ENCODE measurements around the gene B3GNT4. TPM values are rescaled to one million over a fixed set of nuclear protein-coding genes. Genes with fewer than 3 reads are reported as not detected.

The B3GNT4 gene
- total RNA-seq, 2 experiments from 2014 or later, result not detected

DNA sequence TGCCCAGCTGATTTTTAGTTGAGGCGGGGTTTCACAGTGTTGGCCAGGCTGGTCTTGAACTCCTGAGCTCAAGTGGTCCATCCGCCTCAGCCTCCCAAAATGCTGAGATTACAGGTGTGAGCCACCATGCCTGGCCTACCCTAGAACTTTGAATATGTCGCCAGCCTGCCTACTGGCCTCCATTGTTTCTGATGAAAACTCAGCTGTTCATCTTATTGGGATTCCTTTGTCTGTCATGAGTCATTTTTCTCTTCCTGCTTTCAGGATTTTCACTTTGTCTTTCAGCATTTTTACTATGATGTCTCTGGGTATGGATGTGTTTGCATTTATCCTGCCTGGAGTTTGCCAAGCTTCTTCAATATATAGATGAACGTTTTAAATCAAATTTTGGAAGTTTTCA lies 8.1 kb upstream of the B3GNT4 start:
- Histone ChIP-seq H2AFZ (ENCODE audit: low read length) (no peak overlapping the region), H3K4me3 (ENCODE audit: low read depth, low read length, poor library complexity, severe bottlenecking) (no peak overlapping the region), H3K4me1 (ENCODE audit: insufficient read depth, low read length, poor library complexity, severe bottlenecking) (peaks cover 4% of the 10 kb centered on the region), H3K27ac (ENCODE audit: low read depth, low read length, poor library complexity, severe bottlenecking) (no peak overlapping the region), H3K4me2 (ENCODE audit: low read length) (no peak overlapping the region), H4K20me1 (ENCODE audit: insufficient read depth, low read length) (no peaks in the 10 kb centered on the region), H3K9me2 (ENCODE audit: insufficient read depth, low read length) (no peaks in the 10 kb centered on the region), H3K36me3 (ENCODE audit: insufficient read depth, low read length) (no peaks in the 10 kb centered on the region), H3K9me3 (ENCODE audit: low read length) (no peaks in the 10 kb centered on the region), H3K79me2 (ENCODE audit: insufficient read depth, low read depth, low read length) (no peaks in the 10 kb centered on the region)
- intact Hi-C loops (cut with micrococcal nuclease; ENCODE audit: unreplicated experiment), result no loop called here
- DNase-seq (ENCODE audit: low spot score), result no peak
- ChIA-PET CTCF (ENCODE audit: unreplicated experiment) (no interaction called here), POLR2A (no interaction called here)
- BruUV-seq (replicated peaks), result no TSS peak
- TF ChIP-seq, protein P1, sequence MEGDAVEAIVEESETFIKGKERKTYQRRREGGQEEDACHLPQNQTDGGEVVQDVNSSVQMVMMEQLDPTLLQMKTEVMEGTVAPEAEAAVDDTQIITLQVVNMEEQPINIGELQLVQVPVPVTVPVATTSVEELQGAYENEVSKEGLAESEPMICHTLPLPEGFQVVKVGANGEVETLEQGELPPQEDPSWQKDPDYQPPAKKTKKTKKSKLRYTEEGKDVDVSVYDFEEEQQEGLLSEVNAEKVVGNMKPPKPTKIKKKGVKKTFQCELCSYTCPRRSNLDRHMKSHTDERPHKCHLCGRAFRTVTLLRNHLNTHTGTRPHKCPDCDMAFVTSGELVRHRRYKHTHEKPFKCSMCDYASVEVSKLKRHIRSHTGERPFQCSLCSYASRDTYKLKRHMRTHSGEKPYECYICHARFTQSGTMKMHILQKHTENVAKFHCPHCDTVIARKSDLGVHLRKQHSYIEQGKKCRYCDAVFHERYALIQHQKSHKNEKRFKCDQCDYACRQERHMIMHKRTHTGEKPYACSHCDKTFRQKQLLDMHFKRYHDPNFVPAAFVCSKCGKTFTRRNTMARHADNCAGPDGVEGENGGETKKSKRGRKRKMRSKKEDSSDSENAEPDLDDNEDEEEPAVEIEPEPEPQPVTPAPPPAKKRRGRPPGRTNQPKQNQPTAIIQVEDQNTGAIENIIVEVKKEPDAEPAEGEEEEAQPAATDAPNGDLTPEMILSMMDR (conservative IDR thresholded peaks at IDR 0.05; ENCODE audit: low read length), result no peak
- no peak for TF ChIP-seq EZH2phosphoT487 (IDR thresholded peaks at IDR 0.05; ENCODE audit: borderline replicate concordance, low read depth, low read length)

DNA sequence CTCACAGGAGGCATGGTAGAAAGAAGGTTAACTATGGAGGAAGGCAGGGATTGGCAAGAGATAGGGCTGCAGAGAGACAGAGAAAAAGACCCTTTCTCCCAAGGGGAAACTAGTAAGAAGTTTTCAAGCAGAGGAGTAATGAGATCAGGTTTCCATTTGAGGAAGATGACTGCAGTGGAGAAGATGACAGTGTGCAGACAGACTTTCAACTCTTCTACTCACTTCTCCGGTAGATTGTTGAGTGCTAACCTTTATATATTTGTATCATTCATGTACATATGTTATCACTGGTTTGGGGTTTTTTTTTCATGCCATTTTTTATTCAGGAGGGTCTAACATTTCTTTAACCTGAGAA lies 5.9 kb upstream of the B3GNT4 start:
- DNase-seq (ENCODE audit: low spot score), result no peak
- no peaks in the 10 kb centered on the region for H4K20me1 ChIP-seq (ENCODE audit: insufficient read depth, low read length)
- TF ChIP-seq, protein P1 (conservative IDR thresholded peaks at IDR 0.05; ENCODE audit: low read length), result no peak
- no peak for TF ChIP-seq EZH2phosphoT487 (IDR thresholded peaks at IDR 0.05; ENCODE audit: borderline replicate concordance, low read depth, low read length)
- H3K9me2 ChIP-seq (ENCODE audit: insufficient read depth, low read length), result no peaks in the 10 kb centered on the region
- no TSS peak for BruUV-seq (replicated peaks)
- CTCF ChIA-PET (ENCODE audit: unreplicated experiment), result no interaction called here
- H3K4me3 ChIP-seq (ENCODE audit: low read depth, low read length, poor library complexity, severe bottlenecking), result no peak overlapping the region
- H3K79me2 ChIP-seq (ENCODE audit: insufficient read depth, low read depth, low read length), result no peaks in the 10 kb centered on the region
- H2AFZ ChIP-seq (ENCODE audit: low read length), result no peak overlapping the region
- intact Hi-C loops (cut with micrococcal nuclease; ENCODE audit: unreplicated experiment), result no loop called here
- H3K4me1 ChIP-seq (ENCODE audit: insufficient read depth, low read length, poor library complexity, severe bottlenecking), result peaks cover 4% of the 10 kb centered on the region
- H3K27ac ChIP-seq (ENCODE audit: low read depth, low read length, poor library complexity, severe bottlenecking), result no peak overlapping the region
- no peaks in the 10 kb centered on the region for H3K9me3 ChIP-seq (ENCODE audit: low read length)
- H3K36me3 ChIP-seq (ENCODE audit: insufficient read depth, low read length), result no peaks in the 10 kb centered on the region
- H3K4me2 ChIP-seq (ENCODE audit: low read length), result no peak overlapping the region; the same call in 1 of the 2 replicates
- POLR2A ChIA-PET, result no interaction called here

DNA sequence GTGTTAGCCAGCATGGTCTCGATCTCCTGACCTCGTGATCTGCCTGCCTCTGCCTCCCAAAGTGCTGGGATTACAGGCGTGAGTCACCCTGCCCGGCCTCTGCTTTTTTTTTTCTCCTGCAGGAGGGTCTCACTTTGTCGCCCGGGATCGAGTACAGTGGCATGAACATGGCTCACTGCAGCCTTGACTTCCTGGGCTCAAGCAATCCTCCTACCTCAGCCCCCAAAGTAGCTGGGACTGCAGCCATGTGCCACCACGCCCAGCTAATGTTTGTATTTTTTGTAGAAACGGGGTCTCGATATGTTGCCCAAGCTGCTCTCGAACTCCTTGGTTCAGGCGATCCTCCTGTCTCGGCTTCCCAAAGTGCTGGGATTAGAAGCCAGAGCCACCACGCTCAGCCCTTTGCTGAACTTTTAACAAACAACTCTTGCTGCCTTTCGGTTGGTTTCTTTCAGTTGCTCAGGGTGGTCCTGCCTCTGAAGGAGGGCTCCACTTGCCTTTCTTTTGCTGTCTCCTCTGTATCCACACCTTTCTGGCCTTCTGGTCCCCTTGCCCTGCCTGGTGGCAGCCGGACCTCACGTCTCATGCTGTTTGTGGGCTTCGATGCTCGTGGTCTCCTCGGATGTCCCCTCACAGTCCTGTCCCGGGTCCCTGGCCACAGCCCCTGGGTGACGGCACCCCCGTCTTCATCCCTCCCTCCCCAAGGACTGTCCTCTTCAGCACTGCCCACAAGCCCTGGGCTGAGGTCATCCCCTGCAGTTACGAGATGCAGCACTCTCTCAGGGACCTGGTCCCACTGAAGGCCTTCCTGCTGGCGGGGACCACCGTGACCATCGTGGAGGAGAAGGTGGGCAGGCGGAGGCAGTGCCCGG lies 3.8 kb upstream of the B3GNT4 start:
- no peak overlapping the region for H3K4me3 ChIP-seq (ENCODE audit: low read depth, low read length, poor library complexity, severe bottlenecking)
- ChIA-PET CTCF (ENCODE audit: unreplicated experiment) (no interaction called here), POLR2A (no interaction called here)
- no peaks in the 10 kb centered on the region for H4K20me1 ChIP-seq (ENCODE audit: insufficient read depth, low read length)
- no peaks in the 10 kb centered on the region for H3K9me2 ChIP-seq (ENCODE audit: insufficient read depth, low read length)
- intact Hi-C loops (cut with micrococcal nuclease; ENCODE audit: unreplicated experiment), result no loop called here
- no TSS peak for BruUV-seq (replicated peaks)
- no peak for TF ChIP-seq EZH2phosphoT487 (IDR thresholded peaks at IDR 0.05; ENCODE audit: borderline replicate concordance, low read depth, low read length)
- TF ChIP-seq, protein P1 (conservative IDR thresholded peaks at IDR 0.05; ENCODE audit: low read length), result no peak
- peaks cover 4% of the 10 kb centered on the region for H3K4me1 ChIP-seq (ENCODE audit: insufficient read depth, low read length, poor library complexity, severe bottlenecking)
- no peak overlapping the region for H2AFZ ChIP-seq (ENCODE audit: low read length)
- no peaks in the 10 kb centered on the region for H3K36me3 ChIP-seq (ENCODE audit: insufficient read depth, low read length)
- no peak for DNase-seq (ENCODE audit: low spot score)
- no peaks in the 10 kb centered on the region for H3K9me3 ChIP-seq (ENCODE audit: low read length)
- no peaks in the 10 kb centered on the region for H3K79me2 ChIP-seq (ENCODE audit: insufficient read depth, low read depth, low read length)
- H3K27ac ChIP-seq (ENCODE audit: low read depth, low read length, poor library complexity, severe bottlenecking), result no peak overlapping the region
- H3K4me2 ChIP-seq (ENCODE audit: low read length), result no peak overlapping the region

All from OCI-LY7 (cell line).